ENCODE results near the gene ULK4. TPM values are rescaled to one million over a fixed set of nuclear protein-coding genes. Genes with fewer than 3 reads are reported as not detected.

Gene ULK4
- total RNA-seq, 1 experiment from 2014 or later, result 8.7 TPM

DNA sequence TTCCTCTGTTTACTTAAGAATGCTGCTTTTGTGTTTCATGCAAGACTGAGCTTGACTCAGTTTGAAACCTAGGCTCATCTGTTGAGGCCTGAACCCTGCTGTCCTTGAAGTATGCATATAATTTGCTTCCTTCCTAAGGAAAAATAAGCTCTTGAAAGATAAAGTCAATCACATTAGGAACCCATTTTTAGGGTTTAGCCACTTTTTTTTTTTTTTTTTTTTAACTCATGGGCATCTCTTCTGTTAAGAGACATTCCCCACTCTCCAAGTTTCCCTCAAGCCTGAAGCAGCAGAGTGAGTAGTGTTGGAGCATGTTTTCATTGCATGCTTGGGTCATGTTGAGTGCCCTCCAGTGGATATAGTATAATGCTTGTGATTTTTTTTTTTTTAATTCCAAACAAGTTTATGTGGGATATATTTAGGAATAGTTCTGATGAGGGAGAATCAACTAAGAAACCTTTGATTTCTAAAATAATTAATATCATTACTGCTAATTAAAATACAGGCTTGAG, 759.0 kb downstream of the ULK4 start:
- ChIA-PET CTCF (interaction anchor here (0.5 to 0.9 kb wide), 4 partner anchors 14 to 839 kb away, joined by 3 to 11 read pairs (median 8); no protein-coding TSS in a partner anchor), POLR2A (ENCODE audit: unreplicated experiment) (no interaction called here)
- intact Hi-C loops (cut with micrococcal nuclease; ENCODE audit: unreplicated experiment), result loop anchor here (2.0 to 10.0 kb wide), 2 partner anchors 72 to 882 kb away; no protein-coding TSS in a partner anchor
- no peaks in the 10 kb centered on the region for H3F3A ChIP-seq (ENCODE audit: insufficient read depth, low read depth)
- DNase-seq, result peak; percentile 3 to 47
- H3K4me3 ChIP-seq, result peak overlapping the region; percentile 95; the same call in 1 of the 2 replicates
- H3K4me1 ChIP-seq (replicated peaks; ENCODE audit: insufficient read depth), result peaks cover 31% of the 10 kb centered on the region
- no peak overlapping the region for H3K27ac ChIP-seq
- no peak overlapping the region for H2AFZ ChIP-seq
- H3K4me2 ChIP-seq, result peak overlapping the region; percentile 99
- H3K79me2 ChIP-seq (ENCODE audit: low read depth), result peaks cover 84% of the 10 kb centered on the region
- H4K20me1 ChIP-seq (ENCODE audit: insufficient read depth), result peaks cover 79% of the 10 kb centered on the region
- BruUV-seq (replicated peaks), result no TSS peak
- H3K9me3 ChIP-seq (ENCODE audit: insufficient read depth, low read depth), result no peaks in the 10 kb centered on the region
- peaks cover 12% of the 10 kb centered on the region for H3K36me3 ChIP-seq (ENCODE audit: low read depth)
- TF ChIP-seq, protein P1, sequence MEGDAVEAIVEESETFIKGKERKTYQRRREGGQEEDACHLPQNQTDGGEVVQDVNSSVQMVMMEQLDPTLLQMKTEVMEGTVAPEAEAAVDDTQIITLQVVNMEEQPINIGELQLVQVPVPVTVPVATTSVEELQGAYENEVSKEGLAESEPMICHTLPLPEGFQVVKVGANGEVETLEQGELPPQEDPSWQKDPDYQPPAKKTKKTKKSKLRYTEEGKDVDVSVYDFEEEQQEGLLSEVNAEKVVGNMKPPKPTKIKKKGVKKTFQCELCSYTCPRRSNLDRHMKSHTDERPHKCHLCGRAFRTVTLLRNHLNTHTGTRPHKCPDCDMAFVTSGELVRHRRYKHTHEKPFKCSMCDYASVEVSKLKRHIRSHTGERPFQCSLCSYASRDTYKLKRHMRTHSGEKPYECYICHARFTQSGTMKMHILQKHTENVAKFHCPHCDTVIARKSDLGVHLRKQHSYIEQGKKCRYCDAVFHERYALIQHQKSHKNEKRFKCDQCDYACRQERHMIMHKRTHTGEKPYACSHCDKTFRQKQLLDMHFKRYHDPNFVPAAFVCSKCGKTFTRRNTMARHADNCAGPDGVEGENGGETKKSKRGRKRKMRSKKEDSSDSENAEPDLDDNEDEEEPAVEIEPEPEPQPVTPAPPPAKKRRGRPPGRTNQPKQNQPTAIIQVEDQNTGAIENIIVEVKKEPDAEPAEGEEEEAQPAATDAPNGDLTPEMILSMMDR (conservative IDR thresholded peaks at IDR 0.05), result peak; percentile 33; the same call in 1 of the 2 replicates
- no peak for TF ChIP-seq EZH2 (IDR thresholded peaks at IDR 0.05; ENCODE audit: low read depth)
- no peaks in the 10 kb centered on the region for H3K9me2 ChIP-seq (ENCODE audit: insufficient read depth)
- H3K27me3 ChIP-seq (ENCODE audit: insufficient read depth, low read depth), result no peaks in the 10 kb centered on the region

DNA sequence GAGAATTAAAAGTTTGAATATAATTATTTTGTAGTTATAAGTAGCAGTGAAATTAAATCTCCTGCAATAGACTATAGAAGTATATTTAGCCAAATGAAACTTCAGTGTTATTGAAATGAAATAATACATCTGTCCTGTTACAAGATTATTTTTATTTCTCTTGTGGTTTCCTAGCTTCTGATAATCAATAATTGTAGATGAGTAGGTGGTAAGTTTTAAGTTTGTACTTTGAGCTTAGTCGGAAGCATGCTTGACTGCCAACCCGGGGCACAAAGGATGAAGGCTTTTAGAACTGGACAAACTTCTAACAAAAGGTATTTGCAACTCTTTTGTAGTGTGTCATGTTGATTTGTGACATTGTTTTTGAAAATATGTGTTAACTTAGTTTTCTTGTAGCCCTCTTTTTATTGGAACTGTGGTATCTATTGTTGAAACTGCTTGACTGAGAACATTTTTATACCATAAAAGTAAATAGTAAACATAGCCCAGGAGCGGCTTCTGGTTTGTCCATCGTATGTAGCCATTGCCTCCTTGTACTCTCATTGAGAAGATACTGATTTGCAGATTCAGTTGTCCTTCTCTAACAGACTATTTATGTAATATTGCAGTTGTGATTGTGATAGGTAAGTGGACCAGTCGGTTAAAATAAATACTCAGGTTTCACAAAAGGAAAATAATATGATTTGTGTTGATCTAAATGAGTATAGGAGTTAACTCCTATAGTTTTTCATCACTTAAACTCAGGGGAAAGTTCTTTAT, 759.6 kb downstream of the ULK4 start:
- Histone ChIP-seq H3K9me3 (ENCODE audit: insufficient read depth, low read depth) (no peaks in the 10 kb centered on the region), H3K27me3 (ENCODE audit: insufficient read depth, low read depth) (no peaks in the 10 kb centered on the region), H3K4me3 (peak overlapping the region; percentile 95), H3K4me1 (replicated peaks; ENCODE audit: insufficient read depth) (peaks cover 31% of the 10 kb centered on the region), H3K36me3 (ENCODE audit: low read depth) (peaks cover 12% of the 10 kb centered on the region), H4K20me1 (ENCODE audit: insufficient read depth) (peaks cover 72% of the 10 kb centered on the region), H3K27ac (no peak overlapping the region), H3K79me2 (ENCODE audit: low read depth) (peaks cover 77% of the 10 kb centered on the region), H2AFZ (no peak overlapping the region), H3K4me2 (peak overlapping the region; percentile 99), H3F3A (ENCODE audit: insufficient read depth, low read depth) (no peaks in the 10 kb centered on the region), H3K9me2 (ENCODE audit: insufficient read depth) (no peaks in the 10 kb centered on the region)
- TF ChIP-seq, protein P1 (conservative IDR thresholded peaks at IDR 0.05), result no peak
- no peak for TF ChIP-seq EZH2 (IDR thresholded peaks at IDR 0.05; ENCODE audit: low read depth)
- intact Hi-C loops (cut with micrococcal nuclease; ENCODE audit: unreplicated experiment), result loop anchor here (2.0 to 10.0 kb wide), 2 partner anchors 71 to 883 kb away; no protein-coding TSS in a partner anchor
- POLR2A ChIA-PET (ENCODE audit: unreplicated experiment), result interaction anchor here (0.7 kb wide), 1 partner anchor 92 kb away, joined by 9 read pairs; no protein-coding TSS in a partner anchor
- BruUV-seq (replicated peaks), result no TSS peak
- CTCF ChIA-PET, result interaction anchor here (0.5 to 0.9 kb wide), 5 partner anchors 14 to 839 kb away, joined by 3 to 11 read pairs (median 5); no protein-coding TSS in a partner anchor
- no peak for DNase-seq

DNA sequence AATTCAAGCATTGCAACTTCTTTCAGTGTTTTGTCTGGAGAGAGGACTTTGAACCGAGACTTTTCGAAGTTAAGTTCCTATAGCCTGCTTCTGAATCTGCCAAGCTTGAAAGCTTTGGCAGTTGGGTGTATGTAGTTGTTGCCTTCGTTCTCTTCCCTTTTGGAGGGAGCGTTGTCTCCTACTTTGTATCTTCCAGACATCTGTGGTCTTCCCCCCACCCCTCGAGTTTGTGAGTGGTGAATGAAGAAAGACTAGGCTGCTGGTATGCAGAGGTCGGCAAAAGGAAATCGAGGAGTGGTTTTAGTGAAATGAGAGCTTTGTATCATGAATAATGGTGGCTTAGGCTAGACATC, 761.3 kb downstream of the ULK4 start:
- peaks cover 56% of the 10 kb centered on the region for H4K20me1 ChIP-seq (ENCODE audit: insufficient read depth)
- H3K4me3 ChIP-seq, result peak overlapping the region; percentile 95

More for the DNA sequence above, 761.3 kb downstream of the ULK4 start:
- intact Hi-C loops (cut with micrococcal nuclease; ENCODE audit: unreplicated experiment), result loop anchor here (10.0 kb wide), 1 partner anchor 884 kb away; no protein-coding TSS in a partner anchor
- H3K4me2 ChIP-seq, result peak overlapping the region; percentile 99
- POLR2A ChIA-PET (ENCODE audit: unreplicated experiment), result interaction anchor here (0.7 kb wide), 1 partner anchor 10 kb away, joined by 5 read pairs; no protein-coding TSS in a partner anchor
- BruUV-seq (replicated peaks), result TSS peak; percentile 67
- H3K27ac ChIP-seq, result peak overlapping the region; percentile 59
- peaks cover 12% of the 10 kb centered on the region for H3K36me3 ChIP-seq (ENCODE audit: low read depth)
- peak in 1 of 2 experiments; percentile 6 for DNase-seq
- H3K4me1 ChIP-seq (replicated peaks; ENCODE audit: insufficient read depth), result peaks cover 31% of the 10 kb centered on the region
- no peak for TF ChIP-seq EZH2 (IDR thresholded peaks at IDR 0.05; ENCODE audit: low read depth)
- TF ChIP-seq, protein P1 (conservative IDR thresholded peaks at IDR 0.05), result no peak
- H2AFZ ChIP-seq, result no peak overlapping the region
- peaks cover 61% of the 10 kb centered on the region for H3K79me2 ChIP-seq (ENCODE audit: low read depth)
- no peaks in the 10 kb centered on the region for H3K27me3 ChIP-seq (ENCODE audit: insufficient read depth, low read depth)
- no peaks in the 10 kb centered on the region for H3K9me3 ChIP-seq (ENCODE audit: insufficient read depth, low read depth)
- H3K9me2 ChIP-seq (ENCODE audit: insufficient read depth), result no peaks in the 10 kb centered on the region
- H3F3A ChIP-seq (ENCODE audit: insufficient read depth, low read depth), result no peaks in the 10 kb centered on the region
- CTCF ChIA-PET, result no interaction called here
